D721Med (cell line): Measurements from ENCODE around the gene GRXCR2.
"Not testable (repeated sequence)": the region's sequence is repeated elsewhere in the genome, so short reads cannot be mapped to it uniquely, and the experiment has no call there.

ENCODE experiments used
- DNase-seq: peaks from one replicate; pipeline ENCODE4 v3.0.0; 2011; ENCODE audit warnings: low spot score; ENCODE audit not compliant: insufficient read length
- FAIRE-seq: peaks from 2 replicates; lab custom pipeline; 2011; peaks lifted over from hg19 to GRCh38; lab: Jason Lieb, UNC
- CTCF ChIP-seq: IDR thresholded peaks from 2 replicates; pipeline ENCODE4 v1.5.1; 2012; ENCODE audit warnings: mild to moderate bottlenecking, control low read depth; ENCODE audit not compliant: insufficient read depth; ENCODE audit errors: missing control alignments

The GRXCR2 gene

DNA sequence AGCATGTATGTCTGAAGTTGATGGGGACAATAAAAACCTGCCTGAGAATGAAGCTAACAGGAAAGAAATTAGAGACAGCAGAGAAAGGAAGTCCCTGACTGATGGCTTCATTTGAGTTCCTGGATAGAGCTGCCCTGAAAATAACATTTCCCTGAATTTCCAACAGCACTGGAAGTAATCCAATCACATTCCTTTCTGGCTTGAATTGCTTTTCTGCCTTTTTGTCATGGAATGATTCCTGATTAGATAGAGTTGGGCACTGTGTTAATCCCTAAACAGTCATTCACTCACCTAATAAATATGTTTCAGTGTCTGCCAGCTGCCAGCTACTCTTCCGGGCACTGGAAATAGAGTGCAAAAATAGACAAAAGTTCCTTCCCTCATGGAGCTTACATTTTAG lies 33.6 kb upstream of the GRXCR2 start:
- FAIRE-seq: no peak
- no peak for TF ChIP-seq CTCF
- no peak for DNase-seq

DNA sequence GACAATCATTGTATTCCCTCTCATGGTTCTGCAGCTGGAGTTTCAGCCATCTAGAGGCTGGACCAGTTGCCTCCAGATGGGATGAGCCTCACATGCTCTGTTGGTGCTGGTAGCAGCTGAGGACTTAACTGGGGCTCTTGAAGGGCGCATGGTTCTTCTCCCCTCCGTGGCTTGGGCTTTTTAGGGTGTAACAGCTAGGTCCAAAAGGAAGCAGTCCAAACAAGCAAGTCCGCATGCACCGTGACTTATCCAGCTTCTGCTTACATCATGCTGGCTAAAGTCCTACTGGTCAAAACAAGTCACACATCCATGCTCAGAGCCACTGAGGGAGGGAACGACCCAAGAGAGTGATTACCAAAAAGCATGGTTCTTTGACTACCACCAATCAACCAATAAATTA lies 31.9 kb upstream of the GRXCR2 start:
- DNase-seq: no peak
- no peak for TF ChIP-seq CTCF
- no peak for FAIRE-seq

DNA sequence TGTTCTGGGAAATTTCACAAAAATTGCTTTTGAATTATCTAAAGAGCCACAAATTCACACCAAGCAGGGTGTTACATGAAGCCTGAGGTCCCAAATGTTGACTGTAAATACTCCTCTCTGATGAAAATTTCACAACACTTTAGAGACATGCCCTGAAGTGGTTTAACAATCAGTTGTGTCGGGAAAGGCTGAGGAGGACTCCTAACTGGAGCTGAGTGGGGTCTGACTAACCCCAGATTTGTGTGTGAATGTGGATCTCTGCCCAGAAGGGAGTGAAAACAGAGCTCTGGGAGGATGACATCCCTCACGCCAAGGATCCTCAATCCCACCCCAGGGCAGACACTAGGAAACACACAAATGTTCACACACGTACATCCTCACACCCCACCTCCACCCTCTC lies 31.1 kb upstream of the GRXCR2 start:
- TF ChIP-seq CTCF: no peak
- FAIRE-seq (no peak), DNase-seq (no peak)

DNA sequence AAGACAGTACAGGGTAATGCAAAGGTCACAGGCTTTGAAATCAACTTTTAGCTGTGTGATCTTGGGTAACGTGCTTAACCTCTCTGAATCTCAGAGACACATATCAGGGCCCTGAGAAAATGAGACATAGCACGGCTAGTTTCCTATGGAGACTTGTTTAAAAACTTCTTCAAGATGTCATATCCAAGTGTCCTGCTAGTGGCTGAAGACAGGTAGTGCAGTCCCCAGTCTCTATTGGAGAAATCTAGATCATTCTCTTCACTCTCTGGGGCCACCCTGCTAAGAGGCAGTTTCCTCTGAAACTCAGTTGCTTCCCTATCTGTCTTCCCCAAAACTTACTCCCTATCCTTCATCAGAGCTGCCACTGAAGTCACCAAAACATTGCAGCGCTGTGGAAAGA lies 30.3 kb upstream of the GRXCR2 start:
- DNase-seq (no peak), FAIRE-seq (no peak)
- no peak for TF ChIP-seq CTCF

GRCh38 chr5:145902421-145902820 lies 29.6 kb upstream of the GRXCR2 start:
- TF ChIP-seq CTCF: no peak

GRCh38 chr5:145898171-145898570 lies 25.4 kb upstream of the GRXCR2 start:
- FAIRE-seq: no peak
- DNase-seq: no peak
- no peak for TF ChIP-seq CTCF

More at GRCh38 chr5:145902421-145902820, 29.6 kb upstream of the GRXCR2 start:
- DNase-seq (no peak), FAIRE-seq (no peak)

DNA sequence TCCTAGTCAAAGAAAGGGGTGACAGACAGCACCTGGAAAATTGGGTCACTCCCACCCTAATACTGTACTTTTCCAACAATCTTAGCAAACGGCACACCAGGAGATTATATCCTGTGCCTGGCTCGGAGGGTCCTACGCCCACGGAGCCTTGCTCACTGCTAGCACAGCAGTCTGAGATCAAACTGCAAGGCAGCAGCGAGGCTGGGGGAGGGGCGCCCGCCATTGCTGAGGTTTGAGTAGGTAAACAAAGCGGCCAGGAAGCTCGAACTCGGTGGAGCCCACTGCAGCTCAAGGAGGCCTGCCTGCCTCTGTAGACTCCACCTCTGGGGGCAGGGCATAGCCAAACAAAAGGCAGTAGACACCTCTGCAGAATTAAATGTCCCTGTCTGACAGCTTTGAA lies 18.6 kb upstream of the GRXCR2 start:
- not testable (repeated sequence) for DNase-seq, FAIRE-seq

DNA sequence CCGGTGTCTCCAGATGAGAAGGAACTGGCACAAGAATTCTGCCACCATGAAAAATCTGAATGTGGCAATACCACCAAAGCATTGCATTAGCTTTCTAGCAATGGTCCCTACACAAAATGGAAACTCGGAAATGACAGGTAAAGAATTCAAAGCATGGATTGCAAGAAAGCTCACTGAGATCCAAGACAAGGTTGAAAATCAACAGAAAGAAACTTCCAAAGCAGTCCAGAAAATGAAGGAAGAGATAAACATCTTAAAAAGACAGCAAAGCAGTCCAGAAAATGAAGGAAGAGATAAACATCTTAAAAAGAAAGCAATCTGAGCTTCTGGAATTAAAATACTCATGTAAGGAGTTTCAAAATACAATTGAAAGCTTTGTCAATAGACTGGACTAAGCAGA lies 16.8 kb upstream of the GRXCR2 start:
- FAIRE-seq (no peak), DNase-seq (no peak)
- TF ChIP-seq CTCF: no peak
